Activated T-helper 2 cell treated with anti-CD3 and anti-CD28 coated beads, Interferon-gamma antibody, Interleukin-2, Interleukin-4, amounts not matched to agents 10 μg/mL and 5 μg/mL and 100 μg/mL, durations not matched to agents 14 hours and 24 hours and 36 hours (primary cell): ENCODE data around the gene PRKG1. TPM values are rescaled to one million over a fixed set of nuclear protein-coding genes. Genes with fewer than 3 reads are reported as not detected.
"Not testable (repeated sequence)": the region's sequence is repeated elsewhere in the genome, so short reads cannot be mapped to it uniquely, and the experiment has no call there.

Experiments used
- DNase-seq: peaks from one replicate; pipeline ENCODE4 v3.0.0; 2021; ENCODE audit warnings: low spot score
- H3K27ac Mint-ChIP-seq: one replicate; pipeline ENCODE4 v1.8.0; 2021; ENCODE audit warnings: mixed read lengths
- H3K27me3 Mint-ChIP-seq: one replicate; pipeline ENCODE4 v1.8.0; 2021; ENCODE audit warnings: low read depth, mixed read lengths
- H3K36me3 Mint-ChIP-seq: one replicate; pipeline ENCODE4 v1.8.0; 2021; ENCODE audit warnings: low read depth, mixed read lengths
- H3K4me1 Mint-ChIP-seq: one replicate; pipeline ENCODE4 v1.8.0; 2021; ENCODE audit warnings: low read depth, mixed read lengths
- H3K4me3 Mint-ChIP-seq: one replicate; pipeline ENCODE4 v1.8.0; 2021; ENCODE audit warnings: low read depth, mild to moderate bottlenecking, moderate library complexity, mixed read lengths
- H3K9me3 Mint-ChIP-seq: one replicate; pipeline ENCODE4 v1.8.0; 2021; ENCODE audit warnings: mixed read lengths
- intact Hi-C: fragments of 100-400 bp; cut with micrococcal nuclease; formaldehyde crosslinking; loops from one replicate; pipeline ENCODE4 v1.15.1; 2023
- total RNA-seq: library from RNA; stranded (reverse); gene quantifications from 2 replicates; pipeline ENCODE4 v1.2.3, GENCODE V29; 2022

The PRKG1 gene
- total RNA-seq, 1 donor from 2014 or later = not detected

- H3K4me3 Mint-ChIP-seq = no peak overlapping the region
- H3K27ac Mint-ChIP-seq = no peak overlapping the region
- no peak for DNase-seq
- H3K36me3 Mint-ChIP-seq = no peaks in the 10 kb centered on the region
- H3K27me3 Mint-ChIP-seq = no peaks in the 10 kb centered on the region
- no peaks in the 10 kb centered on the region for H3K9me3 Mint-ChIP-seq
- H3K4me1 Mint-ChIP-seq = no peaks in the 10 kb centered on the region
- intact Hi-C loops = no loop called here
Observed at GRCh38 chr10:51266496-51266895, 192.2 kb downstream of the PRKG1 start.

- H3K27me3 Mint-ChIP-seq, H3K9me3 Mint-ChIP-seq, H3K4me3 Mint-ChIP-seq, H3K4me1 Mint-ChIP-seq, intact Hi-C loops, H3K27ac Mint-ChIP-seq, DNase-seq, H3K36me3 Mint-ChIP-seq: not testable (repeated sequence)
Observed at GRCh38 chr10:51267980-51268570, 193.8 kb downstream of the PRKG1 start.

GRCh38 chr10:51269821-51270220 is 195.5 kb downstream of the PRKG1 start:
- Mint-ChIP-seq H3K36me3 (no peaks in the 10 kb centered on the region), H3K4me3 (no peak overlapping the region), H3K9me3 (peaks cover 5% of the 10 kb centered on the region), H3K27me3 (no peaks in the 10 kb centered on the region), H3K27ac (no peak overlapping the region), H3K4me1 (no peaks in the 10 kb centered on the region)
- intact Hi-C loops = no loop called here
- no peak for DNase-seq

- H3K9me3 Mint-ChIP-seq = peaks cover 5% of the 10 kb centered on the region
- no peak overlapping the region for H3K27ac Mint-ChIP-seq
- H3K36me3 Mint-ChIP-seq = no peaks in the 10 kb centered on the region
- no peak for DNase-seq
- intact Hi-C loops = no loop called here
- H3K4me3 Mint-ChIP-seq = no peak overlapping the region
- no peaks in the 10 kb centered on the region for H3K4me1 Mint-ChIP-seq
- H3K27me3 Mint-ChIP-seq = no peaks in the 10 kb centered on the region
Observed at GRCh38 chr10:51270936-51271530, 196.7 kb downstream of the PRKG1 start.

GRCh38 chr10:51272099-51272498 is 197.8 kb downstream of the PRKG1 start:
- H3K27me3 Mint-ChIP-seq, H3K4me3 Mint-ChIP-seq, H3K27ac Mint-ChIP-seq, DNase-seq, H3K9me3 Mint-ChIP-seq, intact Hi-C loops, H3K36me3 Mint-ChIP-seq, H3K4me1 Mint-ChIP-seq: not testable (repeated sequence)

- Mint-ChIP-seq H3K27me3 (no peaks in the 10 kb centered on the region), H3K27ac (no peak overlapping the region), H3K4me3 (no peak overlapping the region), H3K4me1 (no peaks in the 10 kb centered on the region), H3K36me3 (no peaks in the 10 kb centered on the region), H3K9me3 (peaks cover 5% of the 10 kb centered on the region)
- intact Hi-C loops = no loop called here
- no peak for DNase-seq
Observed at GRCh38 chr10:51272555-51272954, 198.3 kb downstream of the PRKG1 start.

- H3K36me3 Mint-ChIP-seq = no peaks in the 10 kb centered on the region
Observed at GRCh38 chr10:51273574-51273973, 199.3 kb downstream of the PRKG1 start.

GRCh38 chr10:51276097-51276496 is 201.8 kb downstream of the PRKG1 start:
- H3K9me3 Mint-ChIP-seq, H3K27me3 Mint-ChIP-seq, DNase-seq, H3K4me3 Mint-ChIP-seq, intact Hi-C loops, H3K36me3 Mint-ChIP-seq, H3K27ac Mint-ChIP-seq, H3K4me1 Mint-ChIP-seq: not testable (repeated sequence)

More at GRCh38 chr10:51273574-51273973, 199.3 kb downstream of the PRKG1 start:
- DNase-seq = no peak
- peaks cover 5% of the 10 kb centered on the region for H3K9me3 Mint-ChIP-seq
- H3K4me3 Mint-ChIP-seq = no peak overlapping the region
- H3K4me1 Mint-ChIP-seq = no peaks in the 10 kb centered on the region
- H3K27ac Mint-ChIP-seq = no peak overlapping the region
- H3K27me3 Mint-ChIP-seq = no peaks in the 10 kb centered on the region
- intact Hi-C loops = no loop called here

- H3K27me3 Mint-ChIP-seq, H3K27ac Mint-ChIP-seq, H3K4me3 Mint-ChIP-seq, H3K9me3 Mint-ChIP-seq, DNase-seq, intact Hi-C loops, H3K36me3 Mint-ChIP-seq, H3K4me1 Mint-ChIP-seq: not testable (repeated sequence)
Observed at GRCh38 chr10:51281387-51281786, 207.1 kb downstream of the PRKG1 start.

- Mint-ChIP-seq H3K27ac (no peak overlapping the region), H3K27me3 (no peaks in the 10 kb centered on the region), H3K4me3 (no peak overlapping the region), H3K9me3 (no peaks in the 10 kb centered on the region), H3K36me3 (no peaks in the 10 kb centered on the region), H3K4me1 (no peaks in the 10 kb centered on the region)
- intact Hi-C loops = no loop called here
- DNase-seq = no peak
Observed at GRCh38 chr10:51285601-51286000, 211.3 kb downstream of the PRKG1 start.

GRCh38 chr10:51288511-51288910 is 214.2 kb downstream of the PRKG1 start:
- Mint-ChIP-seq H3K4me3 (no peak overlapping the region), H3K36me3 (no peaks in the 10 kb centered on the region), H3K27ac (no peak overlapping the region), H3K27me3 (no peaks in the 10 kb centered on the region), H3K4me1 (no peaks in the 10 kb centered on the region), H3K9me3 (no peaks in the 10 kb centered on the region)
- no peak for DNase-seq
- intact Hi-C loops = no loop called here

GRCh38 chr10:51289519-51289918 is 215.2 kb downstream of the PRKG1 start:
- no peak overlapping the region for H3K4me3 Mint-ChIP-seq
- no peaks in the 10 kb centered on the region for H3K9me3 Mint-ChIP-seq
- H3K4me1 Mint-ChIP-seq = no peaks in the 10 kb centered on the region
- DNase-seq = no peak
- H3K27ac Mint-ChIP-seq = no peak overlapping the region
- no peaks in the 10 kb centered on the region for H3K36me3 Mint-ChIP-seq
- no peaks in the 10 kb centered on the region for H3K27me3 Mint-ChIP-seq
- intact Hi-C loops = no loop called here

- no peak for DNase-seq
- Mint-ChIP-seq H3K36me3 (no peaks in the 10 kb centered on the region), H3K9me3 (no peaks in the 10 kb centered on the region), H3K4me1 (no peaks in the 10 kb centered on the region), H3K27me3 (no peaks in the 10 kb centered on the region), H3K4me3 (no peak overlapping the region), H3K27ac (no peak overlapping the region)
- intact Hi-C loops = no loop called here
Observed at GRCh38 chr10:51291961-51292360, 217.7 kb downstream of the PRKG1 start.

- intact Hi-C loops = no loop called here
- no peaks in the 10 kb centered on the region for H3K4me1 Mint-ChIP-seq
- no peaks in the 10 kb centered on the region for H3K9me3 Mint-ChIP-seq
- DNase-seq = no peak
- H3K36me3 Mint-ChIP-seq = no peaks in the 10 kb centered on the region
- no peak overlapping the region for H3K27ac Mint-ChIP-seq
- no peaks in the 10 kb centered on the region for H3K27me3 Mint-ChIP-seq
- no peak overlapping the region for H3K4me3 Mint-ChIP-seq
Observed at GRCh38 chr10:51297438-51297837, 223.2 kb downstream of the PRKG1 start.
